ENCODE results near the gene APBA2. TPM values are rescaled to one million over a fixed set of nuclear protein-coding genes. Genes with fewer than 3 reads are reported as not detected.

APBA2 gene
- total and polyA plus RNA-seq, 2 of the 4 experiments (the other 2 are of a cell fraction), result 21.7 to 33.0 TPM

DNA sequence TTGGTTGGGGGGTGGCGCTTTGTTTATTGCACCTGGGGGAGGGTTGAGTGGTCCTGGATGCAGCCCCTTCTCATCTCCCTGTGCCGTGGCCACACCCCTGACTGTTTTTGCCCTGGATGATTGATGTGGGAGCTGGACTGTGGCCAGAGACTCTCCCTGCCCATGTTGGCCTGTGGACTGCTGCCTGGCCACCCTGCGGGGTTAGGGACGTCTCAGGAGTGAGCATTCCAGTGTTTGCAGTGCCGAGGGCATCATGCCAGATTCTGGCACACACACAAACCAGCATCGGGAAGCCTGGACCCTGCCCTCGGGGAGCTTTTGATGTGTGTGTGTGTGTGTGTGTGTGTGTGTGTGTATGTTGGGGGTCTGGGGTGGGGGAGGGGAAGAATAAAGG lies 15.8 kb downstream of the APBA2 start:
- TF ChIP-seq SMC3 (IDR thresholded peaks at IDR 0.05; ENCODE audit: low read depth, low read length) (no peak), BHLHE40 (IDR thresholded peaks at IDR 0.05; ENCODE audit: low read depth, low read length) (no peak), POLR2A (IDR thresholded peaks at IDR 0.05; ENCODE audit: low read depth, low read length) (no peak), RCOR1 (IDR thresholded peaks at IDR 0.05; ENCODE audit: insufficient replicate concordance, low read length) (no peak)
- TF ChIP-seq, protein P1, sequence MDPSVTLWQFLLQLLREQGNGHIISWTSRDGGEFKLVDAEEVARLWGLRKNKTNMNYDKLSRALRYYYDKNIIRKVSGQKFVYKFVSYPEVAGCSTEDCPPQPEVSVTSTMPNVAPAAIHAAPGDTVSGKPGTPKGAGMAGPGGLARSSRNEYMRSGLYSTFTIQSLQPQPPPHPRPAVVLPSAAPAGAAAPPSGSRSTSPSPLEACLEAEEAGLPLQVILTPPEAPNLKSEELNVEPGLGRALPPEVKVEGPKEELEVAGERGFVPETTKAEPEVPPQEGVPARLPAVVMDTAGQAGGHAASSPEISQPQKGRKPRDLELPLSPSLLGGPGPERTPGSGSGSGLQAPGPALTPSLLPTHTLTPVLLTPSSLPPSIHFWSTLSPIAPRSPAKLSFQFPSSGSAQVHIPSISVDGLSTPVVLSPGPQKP (IDR thresholded peaks at IDR 0.05; ENCODE audit: borderline replicate concordance, low read depth, low read length), result no peak
- TF ChIP-seq, protein P2, sequence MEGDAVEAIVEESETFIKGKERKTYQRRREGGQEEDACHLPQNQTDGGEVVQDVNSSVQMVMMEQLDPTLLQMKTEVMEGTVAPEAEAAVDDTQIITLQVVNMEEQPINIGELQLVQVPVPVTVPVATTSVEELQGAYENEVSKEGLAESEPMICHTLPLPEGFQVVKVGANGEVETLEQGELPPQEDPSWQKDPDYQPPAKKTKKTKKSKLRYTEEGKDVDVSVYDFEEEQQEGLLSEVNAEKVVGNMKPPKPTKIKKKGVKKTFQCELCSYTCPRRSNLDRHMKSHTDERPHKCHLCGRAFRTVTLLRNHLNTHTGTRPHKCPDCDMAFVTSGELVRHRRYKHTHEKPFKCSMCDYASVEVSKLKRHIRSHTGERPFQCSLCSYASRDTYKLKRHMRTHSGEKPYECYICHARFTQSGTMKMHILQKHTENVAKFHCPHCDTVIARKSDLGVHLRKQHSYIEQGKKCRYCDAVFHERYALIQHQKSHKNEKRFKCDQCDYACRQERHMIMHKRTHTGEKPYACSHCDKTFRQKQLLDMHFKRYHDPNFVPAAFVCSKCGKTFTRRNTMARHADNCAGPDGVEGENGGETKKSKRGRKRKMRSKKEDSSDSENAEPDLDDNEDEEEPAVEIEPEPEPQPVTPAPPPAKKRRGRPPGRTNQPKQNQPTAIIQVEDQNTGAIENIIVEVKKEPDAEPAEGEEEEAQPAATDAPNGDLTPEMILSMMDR (conservative IDR thresholded peaks at IDR 0.05; ENCODE audit: low read depth, low read length), result no peak
- Histone ChIP-seq H3K14ac (replicated peaks; ENCODE audit: low read depth, low read length) (no peak overlapping the region), H2BK5ac (ENCODE audit: low read depth, low read length, poor library complexity, severe bottlenecking) (no peak overlapping the region), H4K5ac (ENCODE audit: low read depth, low read length) (no peak overlapping the region), H2BK120ac (ENCODE audit: low read depth, low read length) (no peak overlapping the region), H3K4me3 (ENCODE audit: insufficient read depth, low read depth, low read length) (no peak overlapping the region), H2AK5ac (ENCODE audit: low read depth, low read length) (no peak overlapping the region), H3K79me1 (ENCODE audit: low read depth in 1 of 2, low read length in 2 of 2) (peaks cover 21 to 82% of the 10 kb centered on the region in 2 experiments), H4K20me1 (ENCODE audit: insufficient read depth, low read length) (peaks cover 9% of the 10 kb centered on the region), H4K91ac (ENCODE audit: insufficient read depth, low read depth, low read length) (no peak overlapping the region), H3K23ac (ENCODE audit: low read depth, low read length) (no peak overlapping the region), H3K9me1 (ENCODE audit: insufficient read depth, low read length) (peaks cover 23% of the 10 kb centered on the region), H2BK15ac (ENCODE audit: low read depth, low read length) (no peak overlapping the region), H3K36me3 (ENCODE audit: control insufficient read depth, insufficient read depth, low read length) (0 out of 2 replicates have a peak, but pooled peaks cover 2% of the 10 kb centered on the region), H3K27ac (ENCODE audit: insufficient read depth, low read length) (no peak overlapping the region), H2BK20ac (ENCODE audit: low read depth, low read length) (no peak overlapping the region), H2AFZ (replicated peaks; ENCODE audit: low read length, poor library complexity) (no peak overlapping the region), H3K18ac (ENCODE audit: low read depth, low read length) (no peak overlapping the region), H3K9me3 (ENCODE audit: control insufficient read depth, insufficient read depth, low read length) (no peaks in the 10 kb centered on the region), H3K27me3 (ENCODE audit: control insufficient read depth, insufficient read depth, low read length) (no peaks in the 10 kb centered on the region), H3K4me2 (ENCODE audit: low read depth, low read length) (no peak overlapping the region), H2AK9ac (replicated peaks; ENCODE audit: low read depth, low read length, poor library complexity) (no peak overlapping the region), H4K8ac (ENCODE audit: low read depth in 2 of 2, low read length in 2 of 2) (no peak overlapping the region), H3K4ac (ENCODE audit: low read depth, low read length) (no peak overlapping the region), H3K56ac (ENCODE audit: extremely low read depth, insufficient read depth, low read length) (no peak overlapping the region), H3K9ac (ENCODE audit: low read depth, low read length) (no peak overlapping the region), H3K4me1 (ENCODE audit: control insufficient read depth, insufficient read depth, low read length) (peaks cover 7% of the 10 kb centered on the region)
- DNase-seq (no peak), ATAC-seq (ENCODE audit: low read depth) (no peak)
- ChIA-PET POLR2A (ENCODE audit: unreplicated experiment) (no interaction called here), CTCF (no interaction called here)
- no TSS peak for BruUV-seq (replicated peaks)
- intact Hi-C loops (cut with micrococcal nuclease), result no loop called here
- in situ Hi-C loops (cut with MboI; ENCODE audit: low sequenced_read_pairs), result no loop called here
- dilution Hi-C loops (cut with HindIII; ENCODE audit: low sequenced_read_pairs, unreplicated experiment), result no loop called here
- WGBS, 2 experiments (ENCODE audit: extremely low coverage in 2 of 2, insufficient read length in 1 of 2), result no CpG with 5 or more reads among the region's 7 CpGs
